ENCODE measurements around the gene EME2.

- no peak for TF ChIP-seq CTCF (IDR thresholded peaks at IDR 0.05; ENCODE audit: borderline replicate concordance, extremely low read depth, low read length, poor library complexity, severe bottlenecking)
- TF ChIP-seq EZH2 (IDR thresholded peaks at IDR 0.05; ENCODE audit: borderline replicate concordance, low read depth, low read length, severe bottlenecking): no peak
Measured at GRCh38 chr16:1758923-1759322, 13.7 kb upstream of the EME2 start.
